ENCODE measurements around the gene ITSN1. TPM values are rescaled to one million over a fixed set of nuclear protein-coding genes. Genes with fewer than 3 reads are reported as not detected.
A peak's percentile ranks its signal among the peaks of the same experiment; 100 is the strongest.

Gene ITSN1
- total and polyA plus RNA-seq, 2 of the 13 experiments (the other 11 are each of a cell fraction or from before 2014, with no cell fraction given), result 26.1 to 33.8 TPM

DNA sequence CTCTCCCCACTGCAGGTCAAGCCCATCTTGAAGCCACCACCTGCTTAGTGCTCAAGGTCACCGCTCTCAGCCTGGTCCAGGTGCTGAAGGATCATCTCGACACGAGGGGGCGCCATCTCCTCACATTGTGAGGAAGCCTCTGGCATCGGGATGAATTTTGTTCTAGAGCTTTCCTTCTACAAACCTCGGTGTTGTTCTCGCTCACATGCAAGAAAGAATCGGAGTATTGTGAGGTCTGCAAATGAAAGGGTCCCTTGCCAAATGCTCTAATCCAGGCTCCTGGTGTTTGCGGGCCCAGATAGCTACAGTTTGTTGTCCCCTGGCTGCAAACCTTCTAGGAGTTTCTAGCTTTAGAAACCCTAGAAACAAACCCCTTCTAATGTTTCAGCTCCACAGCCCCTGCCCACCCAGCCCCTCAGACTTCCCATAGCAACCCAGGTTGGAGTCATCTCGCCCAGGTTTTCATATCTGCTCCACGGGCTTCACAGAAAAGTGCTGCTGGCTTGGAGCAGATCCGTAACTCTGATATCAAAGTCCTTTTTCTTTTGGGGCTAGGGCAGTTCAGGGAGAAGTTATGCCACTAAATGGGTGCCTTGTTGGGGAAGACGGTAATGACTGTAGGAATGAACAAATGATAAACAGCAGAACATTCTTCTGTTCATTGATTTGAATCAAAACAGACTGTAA is 281.9 kb downstream of the ITSN1 start (continued):
- TF ChIP-seq PAXIP1 (CRISPR knock-in tag; conservative IDR thresholded peaks at IDR 0.05) (no peak), ZKSCAN5 (CRISPR knock-in tag; IDR thresholded peaks at IDR 0.05) (no peak), ZBTB7B (CRISPR knock-in tag; IDR thresholded peaks at IDR 0.05) (no peak), ZNF263 (CRISPR knock-in tag; IDR thresholded peaks at IDR 0.05) (no peak), FLYWCH1 (CRISPR knock-in tag; IDR thresholded peaks at IDR 0.05) (no peak), SOX5 (CRISPR knock-in tag; IDR thresholded peaks at IDR 0.05; ENCODE audit: borderline replicate concordance) (no peak), NAIF1 (CRISPR knock-in tag; IDR thresholded peaks at IDR 0.05; ENCODE audit: borderline replicate concordance) (no peak), ZNF691 (CRISPR knock-in tag; IDR thresholded peaks at IDR 0.05; ENCODE audit: borderline replicate concordance, low read depth) (no peak), ZBTB8A (CRISPR knock-in tag; IDR thresholded peaks at IDR 0.05; ENCODE audit: borderline replicate concordance, low read depth) (no peak), ZSCAN25 (CRISPR knock-in tag; IDR thresholded peaks at IDR 0.05) (0 out of 2 replicates have a peak, but pooled peaks have one; percentile 21), ZSCAN21 (CRISPR knock-in tag; IDR thresholded peaks at IDR 0.05; ENCODE audit: borderline replicate concordance) (no peak), ZNF501 (CRISPR knock-in tag; IDR thresholded peaks at IDR 0.05) (no peak), ZNF784 (CRISPR knock-in tag; IDR thresholded peaks at IDR 0.05; ENCODE audit: borderline replicate concordance) (no peak), STAG1 (CRISPR knock-in tag; IDR thresholded peaks at IDR 0.05) (peak; percentile 99), MXI1 (IDR thresholded peaks at IDR 0.05; ENCODE audit: borderline replicate concordance, low read depth, low read length) (no peak), SPEN (CRISPR knock-in tag; IDR thresholded peaks at IDR 0.05; ENCODE audit: low read depth) (no peak), ZNF770 (CRISPR knock-in tag; IDR thresholded peaks at IDR 0.05) (no peak)
- TF ChIP-seq, protein P1, sequence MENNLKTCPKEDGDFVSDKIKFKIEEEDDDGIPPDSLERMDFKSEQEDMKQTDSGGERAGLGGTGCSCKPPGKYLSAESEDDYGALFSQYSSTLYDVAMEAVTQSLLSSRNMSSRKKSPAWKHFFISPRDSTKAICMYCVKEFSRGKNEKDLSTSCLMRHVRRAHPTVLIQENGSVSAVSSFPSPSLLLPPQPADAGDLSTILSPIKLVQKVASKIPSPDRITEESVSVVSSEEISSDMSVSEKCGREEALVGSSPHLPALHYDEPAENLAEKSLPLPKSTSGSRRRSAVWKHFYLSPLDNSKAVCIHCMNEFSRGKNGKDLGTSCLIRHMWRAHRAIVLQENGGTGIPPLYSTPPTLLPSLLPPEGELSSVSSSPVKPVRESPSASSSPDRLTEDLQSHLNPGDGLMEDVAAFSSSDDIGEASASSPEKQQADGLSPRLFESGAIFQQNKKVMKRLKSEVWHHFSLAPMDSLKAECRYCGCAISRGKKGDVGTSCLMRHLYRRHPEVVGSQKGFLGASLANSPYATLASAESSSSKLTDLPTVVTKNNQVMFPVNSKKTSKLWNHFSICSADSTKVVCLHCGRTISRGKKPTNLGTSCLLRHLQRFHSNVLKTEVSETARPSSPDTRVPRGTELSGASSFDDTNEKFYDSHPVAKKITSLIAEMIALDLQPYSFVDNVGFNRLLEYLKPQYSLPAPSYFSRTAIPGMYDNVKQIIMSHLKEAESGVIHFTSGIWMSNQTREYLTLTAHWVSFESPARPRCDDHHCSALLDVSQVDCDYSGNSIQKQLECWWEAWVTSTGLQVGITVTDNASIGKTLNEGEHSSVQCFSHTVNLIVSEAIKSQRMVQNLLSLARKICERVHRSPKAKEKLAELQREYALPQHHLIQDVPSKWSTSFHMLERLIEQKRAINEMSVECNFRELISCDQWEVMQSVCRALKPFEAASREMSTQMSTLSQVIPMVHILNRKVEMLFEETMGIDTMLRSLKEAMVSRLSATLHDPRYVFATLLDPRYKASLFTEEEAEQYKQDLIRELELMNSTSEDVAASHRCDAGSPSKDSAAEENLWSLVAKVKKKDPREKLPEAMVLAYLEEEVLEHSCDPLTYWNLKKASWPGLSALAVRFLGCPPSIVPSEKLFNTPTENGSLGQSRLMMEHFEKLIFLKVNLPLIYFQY (CRISPR knock-in tag; IDR thresholded peaks at IDR 0.05; ENCODE audit: borderline replicate concordance), result no peak
